PC-9 (cell line): ENCODE measurements around the gene OSCP1.

Experiments
- EZH2 ChIP-seq: fragments of 200-600 bp; sonication (generic); IDR thresholded peaks from 2 replicates; pipeline ENCODE4 v1.8.0; 2017; ENCODE audit warnings: antibody characterized with exemption, low read depth
- TF ChIP-seq, protein P1 (sequence below): fragments of 200-600 bp; sonication (generic); conservative IDR thresholded peaks from 2 replicates; pipeline ENCODE4 v1.6.1; 2017; ENCODE audit warnings: mixed run types, antibody characterized with exemption, mild to moderate bottlenecking, moderate library complexity

DNA sequence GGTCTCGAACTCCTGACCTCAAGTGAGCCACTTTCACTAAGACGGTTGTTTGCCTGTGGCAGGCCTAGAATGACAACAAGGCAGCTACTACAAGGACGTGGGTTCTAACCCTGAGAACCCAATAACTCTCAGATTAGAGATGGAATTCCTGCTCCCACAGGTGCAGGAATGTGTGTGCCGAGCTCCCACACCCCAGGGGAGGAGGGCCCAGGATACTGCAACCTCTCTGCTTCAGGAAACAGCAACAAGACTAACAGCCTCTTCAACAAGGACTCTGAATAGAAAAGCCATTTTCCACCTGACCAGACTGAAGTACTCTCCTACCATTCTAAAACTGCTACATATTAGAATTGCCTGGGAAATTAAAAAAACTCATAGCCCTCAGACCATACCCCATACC, 57.4 kb downstream of the OSCP1 start:
- TF ChIP-seq, protein P1, sequence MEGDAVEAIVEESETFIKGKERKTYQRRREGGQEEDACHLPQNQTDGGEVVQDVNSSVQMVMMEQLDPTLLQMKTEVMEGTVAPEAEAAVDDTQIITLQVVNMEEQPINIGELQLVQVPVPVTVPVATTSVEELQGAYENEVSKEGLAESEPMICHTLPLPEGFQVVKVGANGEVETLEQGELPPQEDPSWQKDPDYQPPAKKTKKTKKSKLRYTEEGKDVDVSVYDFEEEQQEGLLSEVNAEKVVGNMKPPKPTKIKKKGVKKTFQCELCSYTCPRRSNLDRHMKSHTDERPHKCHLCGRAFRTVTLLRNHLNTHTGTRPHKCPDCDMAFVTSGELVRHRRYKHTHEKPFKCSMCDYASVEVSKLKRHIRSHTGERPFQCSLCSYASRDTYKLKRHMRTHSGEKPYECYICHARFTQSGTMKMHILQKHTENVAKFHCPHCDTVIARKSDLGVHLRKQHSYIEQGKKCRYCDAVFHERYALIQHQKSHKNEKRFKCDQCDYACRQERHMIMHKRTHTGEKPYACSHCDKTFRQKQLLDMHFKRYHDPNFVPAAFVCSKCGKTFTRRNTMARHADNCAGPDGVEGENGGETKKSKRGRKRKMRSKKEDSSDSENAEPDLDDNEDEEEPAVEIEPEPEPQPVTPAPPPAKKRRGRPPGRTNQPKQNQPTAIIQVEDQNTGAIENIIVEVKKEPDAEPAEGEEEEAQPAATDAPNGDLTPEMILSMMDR: no peak
- TF ChIP-seq EZH2: no peak
